Skeletal muscle satellite cell (primary cell): ENCODE measurements around the gene SLC11A2. TPM values are rescaled to one million over a fixed set of nuclear protein-coding genes. Genes with fewer than 3 reads are reported as not detected.
"Not testable (repeated sequence)": the region's sequence is repeated elsewhere in the genome, so short reads cannot be mapped to it uniquely, and the experiment has no call there.

Source experiments
- H3K27me3 ChIP-seq: 2 replicates; pipeline ENCODE4 v1.7.0; 2013; ENCODE audit warnings: low read length; ENCODE audit not compliant: control insufficient read depth, insufficient read depth
- H3K36me3 ChIP-seq: 2 replicates; pipeline ENCODE4 v1.7.0; 2013; ENCODE audit warnings: mild to moderate bottlenecking, control low read depth, low read length; ENCODE audit not compliant: insufficient read depth
- H3K4me1 ChIP-seq: 2 replicates; pipeline ENCODE4 v1.7.0; 2013; ENCODE audit warnings: low read length; ENCODE audit not compliant: control insufficient read depth, insufficient read depth
- H3K4me2 ChIP-seq: 2 replicates; pipeline ENCODE4 v1.7.0; 2013; ENCODE audit warnings: mild to moderate bottlenecking, low read length
- H3K4me3 ChIP-seq: 2 replicates; pipeline ENCODE4 v1.7.0; 2013; ENCODE audit warnings: low read length
- H3K9ac ChIP-seq: 2 replicates; pipeline ENCODE4 v1.7.0; 2013; ENCODE audit warnings: mild to moderate bottlenecking, low read depth, low read length, moderate library complexity
- H3K9me3 ChIP-seq: replicated peaks from 2 replicates; pipeline ENCODE4 v1.7.0; 2013; ENCODE audit warnings: mild to moderate bottlenecking, control low read depth, low read length
- small RNA-seq: library from RNA; depleted of rRNA; stranded (forward); fragments of <200 nt; gene quantifications from one replicate; pipeline ENCODE3, GENCODE V24; 2012

SLC11A2 gene

GRCh38 chr12:50934981-50935807 is 91.0 kb downstream of the SLC11A2 start:
- Histone ChIP-seq H3K9me3 (no peaks in the 10 kb centered on the region), H3K27me3 (no peaks in the 10 kb centered on the region), H3K4me2 (peak overlapping the region; percentile 55), H3K4me1 (peaks cover 12% of the 10 kb centered on the region), H3K9ac (no peak overlapping the region), H3K4me3 (no peak overlapping the region), H3K36me3 (no peaks in the 10 kb centered on the region)

GRCh38 chr12:50934371-50934851 is 91.8 kb downstream of the SLC11A2 start:
- H3K36me3 ChIP-seq: no peaks in the 10 kb centered on the region
- peak overlapping the region; percentile 55 for H3K4me2 ChIP-seq
- H3K9me3 ChIP-seq: no peaks in the 10 kb centered on the region
- H3K9ac ChIP-seq: no peak overlapping the region
- peaks cover 12% of the 10 kb centered on the region for H3K4me1 ChIP-seq
- H3K27me3 ChIP-seq: no peaks in the 10 kb centered on the region
- H3K4me3 ChIP-seq: no peak overlapping the region

- Histone ChIP-seq H3K9ac (no peak overlapping the region), H3K27me3 (no peaks in the 10 kb centered on the region), H3K9me3 (no peaks in the 10 kb centered on the region), H3K4me3 (no peak overlapping the region), H3K4me2 (no peak overlapping the region), H3K4me1 (peaks cover 12% of the 10 kb centered on the region), H3K36me3 (no peaks in the 10 kb centered on the region)
These were observed 92.6 kb downstream of the SLC11A2 start for GRCh38 chr12:50933459-50934124.

- H3K9me3 ChIP-seq: no peaks in the 10 kb centered on the region
- peaks cover 12% of the 10 kb centered on the region for H3K4me1 ChIP-seq
- no peak overlapping the region for H3K4me3 ChIP-seq
- H3K9ac ChIP-seq: no peak overlapping the region
- no peak overlapping the region for H3K4me2 ChIP-seq
- no peaks in the 10 kb centered on the region for H3K27me3 ChIP-seq
- H3K36me3 ChIP-seq: no peaks in the 10 kb centered on the region
These were observed 93.3 kb downstream of the SLC11A2 start for GRCh38 chr12:50932787-50933280.

GRCh38 chr12:50930477-50930876 is 95.7 kb downstream of the SLC11A2 start:
- not testable (repeated sequence) for H3K9me3 ChIP-seq, H3K9ac ChIP-seq, H3K4me3 ChIP-seq, H3K4me2 ChIP-seq, H3K27me3 ChIP-seq, H3K36me3 ChIP-seq
- peaks cover 20% of the 10 kb centered on the region for H3K4me1 ChIP-seq

DNA sequence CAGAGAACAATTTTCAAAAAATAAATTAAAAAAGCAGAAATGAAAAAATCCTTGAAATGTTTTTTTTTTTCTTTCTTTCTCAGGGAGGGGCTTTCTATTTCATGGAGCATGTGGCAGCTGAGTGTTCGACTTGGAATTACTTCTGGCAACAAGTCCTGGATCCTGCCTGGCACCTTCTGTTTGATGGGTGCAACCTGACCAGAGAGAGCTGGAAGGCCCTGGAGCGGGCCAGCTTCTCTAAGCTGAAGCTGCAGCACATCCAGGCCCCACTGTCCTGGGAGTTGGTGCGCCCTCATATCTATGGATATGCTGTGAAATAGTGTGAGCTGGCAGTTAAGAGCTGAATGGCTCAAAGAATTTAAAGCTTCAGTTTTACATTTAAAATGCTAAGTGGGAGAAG is 96.4 kb downstream of the SLC11A2 start:
- Histone ChIP-seq H3K9ac (no peak overlapping the region), H3K4me2 (no peak overlapping the region), H3K27me3 (no peaks in the 10 kb centered on the region), H3K9me3 (no peaks in the 10 kb centered on the region), H3K4me1 (peaks cover 14% of the 10 kb centered on the region), H3K36me3 (no peaks in the 10 kb centered on the region), H3K4me3 (no peak overlapping the region)

Small RNA genes within 50 kb of the gene (small RNA-seq; reads per million reads assigned to genes)
- not detected for gene AC008121.1
- not detected for gene RF00019
- gene RNU6-1273P: not detected
- not detected for gene RNU6-87P
